Kidney capillary endothelial cell (primary cell): ENCODE results near the gene RGS7.
"Not testable (repeated sequence)": the region's sequence is repeated elsewhere in the genome, so short reads cannot be mapped to it uniquely, and the experiment has no call there.

ENCODE experiments used
- DNase-seq: peaks from one replicate; pipeline ENCODE4 v3.0.0-alpha.2; 2018; ENCODE audit warnings: low spot score

RGS7 gene

GRCh38 chr1:241271427-241271826, 85.6 kb downstream of the RGS7 start:
- DNase-seq, result no peak

GRCh38 chr1:241270016-241270415, 87.0 kb downstream of the RGS7 start:
- no peak for DNase-seq

GRCh38 chr1:241269116-241269515, 87.9 kb downstream of the RGS7 start:
- no peak for DNase-seq

- DNase-seq, result no peak
Measured at GRCh38 chr1:241266121-241266520, 90.9 kb downstream of the RGS7 start.

- no peak for DNase-seq
Measured at GRCh38 chr1:241265428-241265827, 91.6 kb downstream of the RGS7 start.

GRCh38 chr1:241263346-241263745, 93.7 kb downstream of the RGS7 start:
- no peak for DNase-seq

GRCh38 chr1:241253471-241253870, 103.5 kb downstream of the RGS7 start:
- no peak for DNase-seq

- no peak for DNase-seq
Measured at GRCh38 chr1:241250465-241250864, 106.5 kb downstream of the RGS7 start.

- DNase-seq, result no peak
Measured at GRCh38 chr1:241240069-241240468, 116.9 kb downstream of the RGS7 start.

GRCh38 chr1:241237873-241238272, 119.1 kb downstream of the RGS7 start:
- no peak for DNase-seq

GRCh38 chr1:241235256-241235897, 121.6 kb downstream of the RGS7 start:
- no peak for DNase-seq

- no peak for DNase-seq
Measured at GRCh38 chr1:241229711-241230110, 127.3 kb downstream of the RGS7 start.

- no peak for DNase-seq
Measured at GRCh38 chr1:241229216-241229615, 127.8 kb downstream of the RGS7 start.

GRCh38 chr1:241228339-241228738, 128.7 kb downstream of the RGS7 start:
- no peak for DNase-seq

GRCh38 chr1:241225741-241226140, 131.3 kb downstream of the RGS7 start:
- no peak for DNase-seq

GRCh38 chr1:241224189-241224588, 132.8 kb downstream of the RGS7 start:
- DNase-seq, result not testable (repeated sequence)

- not testable (repeated sequence) for DNase-seq
Measured at GRCh38 chr1:241222813-241223212, 134.2 kb downstream of the RGS7 start.

- DNase-seq, result no peak
Measured at GRCh38 chr1:241221319-241221718, 135.7 kb downstream of the RGS7 start.

- DNase-seq, result not testable (repeated sequence)
Measured at GRCh38 chr1:241220913-241221312, 136.1 kb downstream of the RGS7 start.

- no peak for DNase-seq
Measured at GRCh38 chr1:241219449-241219848, 137.6 kb downstream of the RGS7 start.

GRCh38 chr1:241217516-241217915, 139.5 kb downstream of the RGS7 start:
- DNase-seq, result no peak

- no peak for DNase-seq
Measured at GRCh38 chr1:241215683-241216082, 141.3 kb downstream of the RGS7 start.

GRCh38 chr1:241215203-241215602, 141.8 kb downstream of the RGS7 start:
- DNase-seq, result no peak

- DNase-seq, result no peak
Measured at GRCh38 chr1:241213139-241213538, 143.9 kb downstream of the RGS7 start.

GRCh38 chr1:241212628-241213027, 144.4 kb downstream of the RGS7 start:
- DNase-seq, result no peak
